Measurements from ENCODE around the gene FAM163A.

DNA sequence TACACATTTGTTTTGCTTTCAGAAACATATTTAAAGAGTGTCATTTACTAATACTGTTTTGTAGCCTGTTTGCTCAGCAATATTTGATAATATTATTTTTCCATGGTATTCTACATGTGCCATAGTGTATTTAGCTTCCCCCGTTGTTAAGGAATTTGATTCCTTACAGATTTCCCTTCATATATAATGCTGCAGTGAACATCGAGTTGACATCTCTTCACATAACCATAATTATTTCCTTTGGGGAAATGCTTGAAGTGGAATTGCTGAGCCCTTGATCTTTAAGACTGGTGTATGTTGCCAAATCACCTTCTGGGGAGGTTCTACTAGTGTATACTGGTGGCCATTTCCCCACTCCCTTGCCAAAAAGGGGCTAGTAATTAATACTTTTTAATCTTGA, 42.6 kb downstream of the FAM163A start:
- TF ChIP-seq EZH2phosphoT487 (IDR thresholded peaks at IDR 0.05; ENCODE audit: borderline replicate concordance) (no peak), SIN3A (IDR thresholded peaks at IDR 0.05; ENCODE audit: low read depth) (no peak), POLR2A (IDR thresholded peaks at IDR 0.05; ENCODE audit: borderline replicate concordance, extremely low read depth, insufficient read depth, insufficient read length) (no peak)
- TF ChIP-seq, protein P1, sequence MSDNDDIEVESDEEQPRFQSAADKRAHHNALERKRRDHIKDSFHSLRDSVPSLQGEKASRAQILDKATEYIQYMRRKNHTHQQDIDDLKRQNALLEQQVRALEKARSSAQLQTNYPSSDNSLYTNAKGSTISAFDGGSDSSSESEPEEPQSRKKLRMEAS (IDR thresholded peaks at IDR 0.05), result no peak
- TF ChIP-seq, protein P2, sequence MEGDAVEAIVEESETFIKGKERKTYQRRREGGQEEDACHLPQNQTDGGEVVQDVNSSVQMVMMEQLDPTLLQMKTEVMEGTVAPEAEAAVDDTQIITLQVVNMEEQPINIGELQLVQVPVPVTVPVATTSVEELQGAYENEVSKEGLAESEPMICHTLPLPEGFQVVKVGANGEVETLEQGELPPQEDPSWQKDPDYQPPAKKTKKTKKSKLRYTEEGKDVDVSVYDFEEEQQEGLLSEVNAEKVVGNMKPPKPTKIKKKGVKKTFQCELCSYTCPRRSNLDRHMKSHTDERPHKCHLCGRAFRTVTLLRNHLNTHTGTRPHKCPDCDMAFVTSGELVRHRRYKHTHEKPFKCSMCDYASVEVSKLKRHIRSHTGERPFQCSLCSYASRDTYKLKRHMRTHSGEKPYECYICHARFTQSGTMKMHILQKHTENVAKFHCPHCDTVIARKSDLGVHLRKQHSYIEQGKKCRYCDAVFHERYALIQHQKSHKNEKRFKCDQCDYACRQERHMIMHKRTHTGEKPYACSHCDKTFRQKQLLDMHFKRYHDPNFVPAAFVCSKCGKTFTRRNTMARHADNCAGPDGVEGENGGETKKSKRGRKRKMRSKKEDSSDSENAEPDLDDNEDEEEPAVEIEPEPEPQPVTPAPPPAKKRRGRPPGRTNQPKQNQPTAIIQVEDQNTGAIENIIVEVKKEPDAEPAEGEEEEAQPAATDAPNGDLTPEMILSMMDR (IDR thresholded peaks at IDR 0.05 in 2 of 3, conservative IDR thresholded peaks at IDR 0.05 in 1 of 3; ENCODE audit: borderline replicate concordance in 1 of 3, insufficient read depth in 1 of 3, low read depth in 2 of 3, low read length in 2 of 3), result no peak
